NCI-H146 (cell line): Measurements from ENCODE around the gene OLFM2.
"Not testable (repeated sequence)": the region's sequence is repeated elsewhere in the genome, so short reads cannot be mapped to it uniquely, and the experiment has no call there.

ENCODE experiments used
- DNase-seq: peaks from one replicate; lab custom pipeline; 2025; lab: John Stamatoyannopoulos, UW

OLFM2 gene

DNA sequence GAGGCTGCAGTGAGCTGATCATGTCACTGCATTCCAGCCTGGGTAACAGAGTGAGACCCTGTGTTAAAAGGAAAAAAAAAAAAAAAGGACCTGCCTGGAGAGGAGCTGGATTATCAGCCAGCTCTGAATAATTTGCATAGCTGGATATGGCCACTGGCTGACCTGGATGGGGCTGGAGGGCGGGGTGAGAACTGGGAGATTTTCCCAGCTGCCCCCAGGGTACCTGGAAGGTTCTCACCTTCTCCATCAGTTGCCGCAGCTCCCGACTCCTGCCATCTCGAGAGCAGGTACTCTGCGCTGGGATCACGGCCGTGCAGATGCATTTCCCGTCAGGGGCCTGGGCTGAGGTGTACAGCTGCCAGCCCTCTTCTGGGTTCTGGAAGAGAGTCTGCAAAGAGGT lies 75.9 kb downstream of the OLFM2 start:
- DNase-seq = no peak

GRCh38 chr19:9858766-9859165 lies 77.5 kb downstream of the OLFM2 start:
- DNase-seq = no peak

- DNase-seq = no peak
Measured at GRCh38 chr19:9857920-9858746, 78.2 kb downstream of the OLFM2 start.

- no peak for DNase-seq
Measured at GRCh38 chr19:9857076-9857721, 79.1 kb downstream of the OLFM2 start.

DNA sequence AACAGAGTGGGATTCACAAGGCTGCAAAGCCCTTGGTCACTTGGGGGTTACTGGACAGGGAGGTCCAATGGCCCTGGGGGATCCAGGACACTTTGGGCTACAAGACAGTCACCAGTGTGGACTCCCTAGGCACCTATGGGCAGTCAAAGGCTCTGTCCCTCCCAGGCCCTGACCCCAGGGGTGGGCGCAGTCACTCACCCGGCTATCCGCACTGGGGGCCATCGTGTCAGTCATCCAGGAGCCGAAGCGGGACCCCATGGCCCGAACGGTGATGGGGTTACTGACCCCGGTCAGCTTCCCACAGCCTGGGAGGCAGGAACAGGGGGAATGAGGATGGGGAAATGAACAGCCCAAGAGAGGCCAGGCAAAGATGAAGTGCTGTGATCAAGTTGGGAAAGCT lies 79.7 kb downstream of the OLFM2 start:
- no peak for DNase-seq

GRCh38 chr19:9854282-9854846 lies 82.0 kb downstream of the OLFM2 start:
- no peak for DNase-seq

- DNase-seq = no peak
Measured at GRCh38 chr19:9850235-9850959, 85.9 kb downstream of the OLFM2 start.

DNA sequence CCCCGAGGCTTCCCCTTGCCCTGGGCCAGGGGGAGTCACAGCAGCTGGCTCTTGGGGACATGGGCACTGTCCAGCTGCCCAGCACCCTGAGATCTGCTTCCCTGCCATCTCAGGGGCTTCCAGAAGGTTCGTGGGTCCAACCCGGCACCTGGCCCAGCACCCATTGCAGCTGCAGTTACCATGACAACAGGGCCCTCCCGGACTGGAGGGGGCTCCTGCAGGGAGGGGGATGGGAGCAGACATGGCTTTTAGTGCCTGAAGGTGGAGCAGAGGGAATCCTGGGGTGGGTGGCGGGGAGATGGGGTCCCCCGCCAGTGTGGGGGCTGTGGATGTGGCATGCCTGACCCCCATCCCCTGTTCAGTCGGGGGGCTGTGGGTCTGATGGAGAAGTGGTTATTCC lies 86.5 kb downstream of the OLFM2 start:
- no peak for DNase-seq

DNA sequence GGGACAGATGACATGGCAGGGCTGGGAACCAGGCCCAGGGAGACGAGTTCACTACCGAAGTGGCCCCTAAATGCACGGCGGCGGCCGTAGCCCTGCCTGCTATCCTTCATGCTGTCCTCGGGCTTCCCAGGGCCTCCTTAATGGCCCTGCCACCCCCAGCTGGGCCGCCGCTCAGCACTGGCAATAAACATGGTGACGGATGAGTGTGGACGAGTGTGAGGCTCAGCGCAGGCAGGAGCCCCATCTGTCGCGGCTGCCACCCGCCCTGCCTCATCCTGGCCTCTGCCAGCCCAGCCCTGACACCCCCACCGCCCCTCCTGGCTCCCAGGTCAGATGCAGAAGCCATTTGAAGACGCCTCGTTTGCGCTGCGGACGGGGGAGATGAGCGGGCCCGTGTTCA lies 87.6 kb downstream of the OLFM2 start:
- DNase-seq = no peak

GRCh38 chr19:9848060-9848459 lies 88.3 kb downstream of the OLFM2 start:
- DNase-seq = no peak

DNA sequence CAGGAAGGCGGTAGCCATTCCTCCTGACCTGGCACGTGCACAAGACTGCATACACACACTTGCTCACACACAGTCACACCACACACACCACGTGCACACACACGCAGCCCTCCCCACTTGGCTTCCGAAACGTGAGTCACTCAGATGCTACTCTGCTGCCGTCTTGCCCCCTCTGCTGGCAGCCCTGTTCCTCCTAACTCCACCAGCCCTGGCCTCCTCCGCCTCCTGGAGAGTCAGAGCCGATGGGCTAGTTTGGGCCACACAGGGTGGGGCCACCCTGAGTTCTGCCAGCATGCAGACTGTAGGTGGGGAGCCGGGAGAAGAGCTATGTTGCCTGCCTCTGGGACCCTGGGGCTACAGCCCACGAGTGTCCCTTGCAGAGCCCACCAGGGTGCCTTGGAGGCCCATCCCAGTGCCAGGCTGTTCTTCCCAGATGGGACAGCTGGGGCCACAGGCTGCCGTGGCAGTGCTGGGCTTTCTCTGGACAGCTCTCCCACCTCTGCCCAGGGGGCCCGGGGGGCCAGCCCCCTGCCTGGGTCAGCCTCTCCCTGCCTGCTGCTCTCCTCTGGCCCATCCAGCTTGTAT lies 89.1 kb downstream of the OLFM2 start:
- DNase-seq = no peak

GRCh38 chr19:9843626-9844273 lies 92.6 kb downstream of the OLFM2 start:
- DNase-seq = not testable (repeated sequence)

- no peak for DNase-seq
Measured at GRCh38 chr19:9842834-9843625, 93.3 kb downstream of the OLFM2 start.

DNA sequence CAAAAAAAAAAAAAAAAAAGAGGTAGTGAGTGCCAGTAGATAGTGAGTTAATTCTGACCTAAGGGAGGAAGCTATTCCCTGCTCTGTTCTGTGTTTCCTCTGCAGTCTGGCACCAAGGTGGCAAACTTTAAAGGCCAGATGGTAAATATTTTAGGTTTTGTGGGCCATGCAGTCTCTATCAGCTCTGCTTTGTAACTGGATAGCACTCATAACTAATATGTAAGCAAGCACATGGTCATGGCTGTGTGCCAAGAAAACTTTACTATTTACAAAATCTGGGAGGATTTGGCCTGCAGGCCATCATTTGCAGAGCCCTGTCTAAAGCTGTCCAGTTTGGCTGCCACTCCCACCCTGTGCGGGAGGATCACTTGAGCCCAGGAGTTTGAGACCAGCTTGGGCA lies 96.9 kb downstream of the OLFM2 start:
- no peak for DNase-seq

DNA sequence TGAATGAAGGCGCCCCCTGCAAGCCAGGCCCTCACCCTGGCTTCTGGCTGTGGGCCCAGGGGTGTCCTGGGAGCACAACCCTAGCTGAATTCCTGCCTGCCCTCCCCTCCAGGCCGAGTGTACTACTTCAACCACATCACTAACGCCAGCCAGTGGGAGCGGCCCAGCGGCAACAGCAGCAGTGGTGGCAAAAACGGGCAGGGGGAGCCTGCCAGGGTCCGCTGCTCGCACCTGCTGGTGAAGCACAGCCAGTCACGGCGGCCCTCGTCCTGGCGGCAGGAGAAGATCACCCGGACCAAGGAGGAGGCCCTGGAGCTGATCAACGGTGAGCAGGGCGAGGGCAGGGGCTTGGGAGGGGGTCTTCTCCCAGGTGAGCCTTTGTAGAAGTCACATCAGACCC lies 98.0 kb downstream of the OLFM2 start:
- DNase-seq = no peak

- no peak for DNase-seq
Measured at GRCh38 chr19:9836021-9836420, 100.3 kb downstream of the OLFM2 start.

DNA sequence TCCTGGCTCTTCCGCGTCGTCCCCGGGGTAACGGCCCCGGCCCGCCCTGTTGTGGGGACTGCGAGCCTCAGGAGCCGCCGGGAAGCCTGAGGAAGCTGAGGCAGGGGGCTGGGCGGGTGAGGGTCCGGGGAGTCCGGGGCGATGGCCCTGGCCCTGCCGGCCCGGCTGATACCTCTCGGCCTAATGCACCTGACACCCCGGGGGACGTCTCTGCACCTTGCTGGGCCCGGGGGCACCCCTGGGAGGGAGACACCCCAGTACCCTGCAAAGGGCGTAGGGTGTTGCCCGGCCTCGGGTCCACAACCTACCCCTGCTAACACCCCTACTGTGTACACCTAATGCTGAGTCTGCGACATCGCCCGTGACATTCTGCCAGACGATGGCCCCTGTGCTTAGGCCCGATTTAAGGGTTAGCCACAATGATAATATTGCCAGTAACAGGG lies 100.8 kb downstream of the OLFM2 start:
- DNase-seq = no peak

DNA sequence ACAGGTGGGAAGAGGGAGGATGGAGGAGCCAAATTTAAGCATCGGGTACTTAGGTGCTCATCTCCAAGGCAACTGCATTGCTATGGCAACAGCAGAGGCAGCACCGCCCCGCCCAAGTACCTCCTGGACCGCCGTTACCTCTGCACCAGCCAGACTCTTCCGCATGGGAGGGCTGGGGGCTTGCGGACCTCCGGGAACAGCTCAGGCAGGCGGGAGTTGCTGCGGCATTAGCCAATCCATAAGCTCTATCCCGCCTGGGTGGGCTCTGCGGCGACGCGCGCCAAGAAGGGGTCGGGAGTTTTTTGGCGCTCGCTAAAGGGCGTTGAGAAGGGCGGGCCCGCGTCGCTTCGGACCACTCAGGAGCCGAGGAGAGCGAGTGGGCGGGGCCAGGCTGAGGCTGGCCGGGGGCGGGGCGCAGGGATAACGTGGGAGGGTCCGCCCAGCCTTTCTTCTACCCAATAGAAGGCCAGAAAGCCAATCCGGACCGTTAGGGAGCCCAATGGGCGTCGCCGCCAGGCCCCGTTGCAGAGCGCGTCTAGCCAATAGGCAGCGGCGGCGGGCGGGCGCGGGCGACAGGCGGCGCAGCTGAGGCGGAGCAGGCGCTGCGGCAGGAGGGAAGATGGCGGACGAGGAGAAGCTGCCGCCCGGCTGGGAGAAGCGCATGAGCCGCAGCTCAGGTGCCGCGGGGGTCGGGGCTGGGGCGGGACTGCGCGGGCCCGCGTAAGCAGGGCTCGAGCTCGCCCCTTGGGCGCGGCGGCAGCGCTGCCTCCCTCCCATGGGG lies 101.4 kb downstream of the OLFM2 start, which contains the start of gene PIN1:
Gene PIN1, plus strand, starts transcription at position 593 of the 781 bp plus-strand sequence. Its CDS starts 27 bp downstream, at position 620.
- DNase-seq = peak; percentile 96

DNA sequence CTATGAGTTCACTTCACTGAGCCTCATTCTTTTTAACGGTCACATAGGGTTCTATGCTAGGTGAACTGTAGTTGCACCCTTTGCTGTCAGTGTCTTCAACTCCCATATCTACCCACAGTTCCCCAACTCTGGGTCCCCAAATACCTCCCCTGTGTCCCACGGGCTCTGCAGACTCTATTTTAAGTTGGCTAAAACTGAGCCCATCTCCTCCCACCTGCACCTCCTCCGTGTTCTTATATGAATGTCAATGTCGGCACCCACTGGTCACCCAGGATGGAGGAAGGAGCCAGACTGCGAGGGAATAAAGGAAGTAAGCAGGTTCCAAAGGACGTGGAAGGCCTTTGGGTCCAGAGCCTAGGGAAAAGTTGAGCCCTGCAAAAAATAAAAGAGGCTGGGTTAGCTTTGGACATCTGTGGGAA lies 102.0 kb downstream of the OLFM2 start:
- no peak for DNase-seq

GRCh38 chr19:9828551-9829063 lies 107.7 kb downstream of the OLFM2 start:
- no peak for DNase-seq
